SK-N-SH treated with all-trans-retinoic acid at 6 μM for 48 hours (cell line): ENCODE measurements around the gene PDGFD.

Experiments used
- CSDC2 ChIP-seq: fragments of 250-450 bp; sonication (Bioruptor Pico); IDR thresholded peaks from 2 replicates; pipeline ENCODE4 v1.5.0; 2020; ENCODE audit warnings: mild to moderate bottlenecking, moderate library complexity
- PPARA ChIP-seq: fragments of 250-450 bp; sonication (Bioruptor Pico); IDR thresholded peaks from 2 replicates; pipeline ENCODE4 v1.5.0; 2020; ENCODE audit warnings: mild to moderate bottlenecking, borderline replicate concordance
- TF ChIP-seq, protein P1 (sequence below): fragments of 250-450 bp; sonication (Bioruptor Pico); IDR thresholded peaks from 2 replicates; pipeline ENCODE4 v1.8.0; 2020; ENCODE audit warnings: mild to moderate bottlenecking, moderate library complexity, borderline replicate concordance

- TF ChIP-seq, protein P1, sequence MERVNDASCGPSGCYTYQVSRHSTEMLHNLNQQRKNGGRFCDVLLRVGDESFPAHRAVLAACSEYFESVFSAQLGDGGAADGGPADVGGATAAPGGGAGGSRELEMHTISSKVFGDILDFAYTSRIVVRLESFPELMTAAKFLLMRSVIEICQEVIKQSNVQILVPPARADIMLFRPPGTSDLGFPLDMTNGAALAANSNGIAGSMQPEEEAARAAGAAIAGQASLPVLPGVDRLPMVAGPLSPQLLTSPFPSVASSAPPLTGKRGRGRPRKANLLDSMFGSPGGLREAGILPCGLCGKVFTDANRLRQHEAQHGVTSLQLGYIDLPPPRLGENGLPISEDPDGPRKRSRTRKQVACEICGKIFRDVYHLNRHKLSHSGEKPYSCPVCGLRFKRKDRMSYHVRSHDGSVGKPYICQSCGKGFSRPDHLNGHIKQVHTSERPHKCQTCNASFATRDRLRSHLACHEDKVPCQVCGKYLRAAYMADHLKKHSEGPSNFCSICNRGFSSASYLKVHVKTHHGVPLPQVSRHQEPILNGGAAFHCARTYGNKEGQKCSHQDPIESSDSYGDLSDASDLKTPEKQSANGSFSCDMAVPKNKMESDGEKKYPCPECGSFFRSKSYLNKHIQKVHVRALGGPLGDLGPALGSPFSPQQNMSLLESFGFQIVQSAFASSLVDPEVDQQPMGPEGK: no peak
- TF ChIP-seq CSDC2 (CRISPR knock-in tag) (no peak), PPARA (CRISPR knock-in tag) (no peak)
Observed at GRCh38 chr11:103946793-103947545, 217.0 kb downstream of the PDGFD start.
